ENCODE measurements around the gene PSMA7.

- TF ChIP-seq CTCF (IDR thresholded peaks at IDR 0.05), result no peak
- TF ChIP-seq EZH2 (IDR thresholded peaks at IDR 0.05; ENCODE audit: borderline replicate concordance, insufficient read depth, low read depth, low read length, poor library complexity, severe bottlenecking), result no peak
Observed at GRCh38 chr20:62171245-62171644, 28.1 kb upstream of the PSMA7 start.
